Ectodermal cell (in vitro differentiated cells): Measurements from ENCODE around the gene PBX3.
"Not testable (repeated sequence)": the region's sequence is repeated elsewhere in the genome, so short reads cannot be mapped to it uniquely, and the experiment has no call there.

Experiments used
- H3K27ac ChIP-seq: 2 replicates; pipeline ENCODE4 v1.7.0; 2013; ENCODE audit warnings: mild to moderate bottlenecking, low read depth, low read length; ENCODE audit not compliant: insufficient read depth, poor library complexity, severe bottlenecking
- H3K27me3 ChIP-seq: 2 replicates; pipeline ENCODE4 v1.7.0; 2013; ENCODE audit warnings: mild to moderate bottlenecking, low read length; ENCODE audit not compliant: insufficient read depth, control insufficient read depth, poor library complexity, severe bottlenecking
- H3K36me3 ChIP-seq: one replicate; pipeline ENCODE4 v1.7.0; 2013; ENCODE audit warnings: low read length; ENCODE audit not compliant: control insufficient read depth, insufficient read depth
- H3K4me1 ChIP-seq: one replicate; pipeline ENCODE4 v1.7.0; 2013; ENCODE audit warnings: low read length; ENCODE audit not compliant: control insufficient read depth, insufficient read depth
- H3K4me3 ChIP-seq: 2 replicates; pipeline ENCODE4 v1.7.0; 2013; ENCODE audit warnings: low read depth, low read length, control low read depth; ENCODE audit not compliant: insufficient read depth
- H3K9me3 ChIP-seq: 2 replicates; pipeline ENCODE4 v1.7.0; 2013; ENCODE audit warnings: mild to moderate bottlenecking, low read length, moderate library complexity; ENCODE audit not compliant: control insufficient read depth
- WGBS, 2 experiments: methylation state at CpG; one replicate each; pipeline ENCODE4 v1.1.7; 2013; ENCODE audit warnings: missing lambda C conversion rate in 2 of 2; 5-methylcytosine and 5-hydroxymethylcytosine counted together

The PBX3 gene

GRCh38 chr9:125772740-125773139 lies 25.6 kb downstream of the PBX3 start:
- WGBS, 2 experiments = 90 to 92% methylated on average over 2 of the region's 2 CpGs

GRCh38 chr9:125774106-125774505 lies 26.9 kb downstream of the PBX3 start:
- H3K4me1 ChIP-seq = no peaks in the 10 kb centered on the region
- no peaks in the 10 kb centered on the region for H3K9me3 ChIP-seq
- WGBS, 2 experiments = 91 to 96% methylated on average over 3 to 4 of the region's 4 CpGs
- H3K4me3 ChIP-seq = no peak overlapping the region
- H3K27ac ChIP-seq = no peak overlapping the region
- no peaks in the 10 kb centered on the region for H3K27me3 ChIP-seq
- H3K36me3 ChIP-seq = no peaks in the 10 kb centered on the region

More at GRCh38 chr9:125772740-125773139, 25.6 kb downstream of the PBX3 start:
- Histone ChIP-seq H3K36me3 (no peaks in the 10 kb centered on the region), H3K4me3 (no peak overlapping the region), H3K9me3 (no peaks in the 10 kb centered on the region), H3K27ac (no peak overlapping the region), H3K4me1 (no peaks in the 10 kb centered on the region), H3K27me3 (no peaks in the 10 kb centered on the region)

- not testable (repeated sequence) for H3K9me3 ChIP-seq, H3K27ac ChIP-seq, H3K36me3 ChIP-seq, H3K4me3 ChIP-seq, H3K27me3 ChIP-seq, H3K4me1 ChIP-seq
- 91 to 92% methylated on average over 4 of the region's 4 CpGs for WGBS, 2 experiments
Observed at GRCh38 chr9:125776789-125777188, 29.6 kb downstream of the PBX3 start.

- WGBS, 2 experiments = 79 to 84% methylated on average over 2 to 3 of the region's 6 CpGs
- not testable (repeated sequence) for H3K4me3 ChIP-seq, H3K4me1 ChIP-seq, H3K27me3 ChIP-seq, H3K9me3 ChIP-seq, H3K36me3 ChIP-seq, H3K27ac ChIP-seq
Observed at GRCh38 chr9:125778538-125779219, 31.5 kb downstream of the PBX3 start.

- not testable (repeated sequence) for H3K27me3 ChIP-seq, H3K36me3 ChIP-seq, H3K27ac ChIP-seq, H3K9me3 ChIP-seq, H3K4me3 ChIP-seq, H3K4me1 ChIP-seq
- WGBS, 2 experiments = no CpG with 5 or more reads among the region's 5 CpGs
Observed at GRCh38 chr9:125779220-125779565, 32.0 kb downstream of the PBX3 start.

GRCh38 chr9:125782718-125783117 lies 35.5 kb downstream of the PBX3 start:
- H3K4me1 ChIP-seq = no peaks in the 10 kb centered on the region
- H3K27ac ChIP-seq = no peak overlapping the region
- no peaks in the 10 kb centered on the region for H3K27me3 ChIP-seq
- 92 to 100% methylated on average over 2 of the region's 2 CpGs for WGBS, 2 experiments
- H3K36me3 ChIP-seq = no peaks in the 10 kb centered on the region
- no peak overlapping the region for H3K4me3 ChIP-seq
- H3K9me3 ChIP-seq = no peaks in the 10 kb centered on the region

GRCh38 chr9:125784286-125785049 lies 37.3 kb downstream of the PBX3 start:
- Histone ChIP-seq H3K9me3 (no peaks in the 10 kb centered on the region), H3K27me3 (no peaks in the 10 kb centered on the region), H3K4me3 (no peak overlapping the region), H3K36me3 (no peaks in the 10 kb centered on the region), H3K4me1 (no peaks in the 10 kb centered on the region), H3K27ac (no peak overlapping the region)
- WGBS, 2 experiments = 76 to 82% methylated on average over 5 to 6 of the region's 6 CpGs

- no peak overlapping the region for H3K27ac ChIP-seq
- H3K4me3 ChIP-seq = no peak overlapping the region
- H3K27me3 ChIP-seq = no peaks in the 10 kb centered on the region
- no peaks in the 10 kb centered on the region for H3K9me3 ChIP-seq
- no peaks in the 10 kb centered on the region for H3K4me1 ChIP-seq
- H3K36me3 ChIP-seq = no peaks in the 10 kb centered on the region
- WGBS, 2 experiments = 88 to 92% methylated on average over 5 of the region's 5 CpGs
Observed at GRCh38 chr9:125785248-125785751, 38.1 kb downstream of the PBX3 start.

- Histone ChIP-seq H3K36me3 (no peaks in the 10 kb centered on the region), H3K27me3 (no peaks in the 10 kb centered on the region), H3K4me1 (no peaks in the 10 kb centered on the region), H3K9me3 (no peaks in the 10 kb centered on the region), H3K27ac (no peak overlapping the region), H3K4me3 (no peak overlapping the region)
- 94 to 98% methylated on average over 1 of the region's 1 CpG for WGBS, 2 experiments
Observed at GRCh38 chr9:125787715-125788114, 40.5 kb downstream of the PBX3 start.

GRCh38 chr9:125789196-125789595 lies 42.0 kb downstream of the PBX3 start:
- H3K4me3 ChIP-seq = no peak overlapping the region
- no peak overlapping the region for H3K27ac ChIP-seq
- H3K36me3 ChIP-seq = no peaks in the 10 kb centered on the region
- H3K27me3 ChIP-seq = no peaks in the 10 kb centered on the region
- no peaks in the 10 kb centered on the region for H3K4me1 ChIP-seq
- H3K9me3 ChIP-seq = no peaks in the 10 kb centered on the region
